OCI-LY1 (cell line): Measurements from ENCODE around the gene NELFCD.
A peak's percentile ranks its signal among the peaks of the same experiment; 100 is the strongest.

Source experiments
- H2AFZ ChIP-seq: fragments of 200-600 bp; sonication (generic), shearing (Covaris generic); 2 replicates; pipeline ENCODE4 v1.6.0; 2014; ENCODE audit warnings: antibody characterized with exemption, mild to moderate bottlenecking, low read length
- H3F3A ChIP-seq: fragments of 200-600 bp; sonication (generic), shearing (Covaris generic); 2 replicates; pipeline ENCODE4 v1.6.0; 2014; ENCODE audit warnings: mild to moderate bottlenecking, antibody characterized with exemption, low read length, moderate library complexity; ENCODE audit not compliant: insufficient read depth
- H3K27ac ChIP-seq: fragments of 200-600 bp; sonication (generic); 2 replicates; pipeline ENCODE4 v1.5.1; 2014; ENCODE audit warnings: low read length, mixed run types, mild to moderate bottlenecking, low read depth; ENCODE audit not compliant: poor library complexity, severe bottlenecking
- H3K27me3 ChIP-seq: fragments of 200-600 bp; sonication (generic); 2 replicates; pipeline ENCODE4 v1.6.0; 2014; ENCODE audit warnings: antibody characterized with exemption, mild to moderate bottlenecking, low read length, moderate library complexity; ENCODE audit not compliant: insufficient read depth
- H3K36me3 ChIP-seq: fragments of 200-600 bp; sonication (generic); 2 replicates; pipeline ENCODE4 v1.6.1; 2014; ENCODE audit warnings: mild to moderate bottlenecking, antibody characterized with exemption, low read length, moderate library complexity, mixed read lengths; ENCODE audit not compliant: insufficient read depth
- H3K4me1 ChIP-seq: fragments of 200-600 bp; sonication (generic); 2 replicates; pipeline ENCODE4 v1.5.1; 2014; ENCODE audit warnings: mild to moderate bottlenecking, low read length, moderate library complexity; ENCODE audit not compliant: insufficient read depth, severe bottlenecking
- H3K4me2 ChIP-seq: fragments of 200-600 bp; sonication (generic), shearing (Covaris generic); 2 replicates; pipeline ENCODE4 v1.6.1; 2014; ENCODE audit warnings: low read length
- H3K4me3 ChIP-seq: fragments of 200-600 bp; sonication (generic); 2 replicates; pipeline ENCODE4 v1.5.1; 2014; ENCODE audit warnings: low read length, low read depth, mild to moderate bottlenecking, mixed read lengths; ENCODE audit not compliant: poor library complexity, severe bottlenecking
- H3K79me2 ChIP-seq: fragments of 200-600 bp; shearing (Covaris generic); 2 replicates; pipeline ENCODE4 v1.6.1; 2016; ENCODE audit warnings: mixed run types, low read length, mixed read lengths; ENCODE audit not compliant: insufficient read depth
- H3K9ac ChIP-seq: fragments of 200-600 bp; sonication (generic), shearing (Covaris generic); 2 replicates; pipeline ENCODE4 v1.6.1; 2014; ENCODE audit warnings: mild to moderate bottlenecking, low read length, mixed read lengths
- H3K9me2 ChIP-seq: fragments of 200-600 bp; sonication (generic), shearing (Covaris generic); 2 replicates; pipeline ENCODE4 v1.6.1; 2014; ENCODE audit warnings: low read depth, mild to moderate bottlenecking, low read length, mixed read lengths
- H3K9me3 ChIP-seq: fragments of 200-600 bp; shearing (Covaris generic); 2 replicates; pipeline ENCODE4 v1.6.1; 2014; ENCODE audit warnings: low read length, mixed read lengths
- H4K20me1 ChIP-seq: fragments of 200-600 bp; sonication (generic), shearing (Covaris generic); 2 replicates; pipeline ENCODE4 v1.6.0; 2016; ENCODE audit warnings: mild to moderate bottlenecking, low read length; ENCODE audit not compliant: insufficient read depth
- EZH2 ChIP-seq: fragments of 200-600 bp; sonication (generic), shearing (Covaris generic); IDR thresholded peaks from 2 replicates; pipeline ENCODE4 v1.8.0; 2017; ENCODE audit warnings: borderline replicate concordance, mixed run types, mild to moderate bottlenecking, antibody characterized with exemption, low read length, moderate library complexity, mixed read lengths
- TF ChIP-seq, protein P1 (sequence below): fragments of 200-600 bp; sonication (generic), shearing (Covaris generic); IDR thresholded peaks from 2 replicates; pipeline ENCODE4 v1.5.1; 2017; ENCODE audit warnings: mild to moderate bottlenecking, antibody characterized with exemption, low read length, moderate library complexity, mixed read lengths

Gene NELFCD

DNA sequence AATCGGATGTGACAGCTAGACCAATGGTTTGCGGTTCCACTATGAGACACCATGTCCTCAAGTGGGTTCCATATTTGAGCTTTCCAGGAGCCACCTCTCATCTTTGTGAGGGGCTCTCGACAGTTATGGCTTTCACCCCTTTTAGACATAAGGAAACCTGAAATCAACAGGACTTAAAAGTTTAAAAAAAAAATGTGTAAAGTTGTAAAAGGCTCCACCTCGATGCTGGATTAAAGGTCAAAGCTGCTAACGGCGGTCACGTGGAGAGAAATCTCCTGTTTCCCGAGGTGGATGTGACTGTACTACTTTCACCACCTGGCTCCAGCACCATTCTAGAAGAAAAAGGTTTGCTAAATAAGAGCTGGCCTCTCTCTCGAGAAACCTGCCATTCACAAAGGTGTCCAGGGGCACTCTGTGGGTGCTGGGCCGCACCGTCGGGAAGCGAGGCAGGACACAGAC, 50.5 kb downstream of the NELFCD start:
- H3K79me2 ChIP-seq: peaks cover 48% of the 10 kb centered on the region
- H2AFZ ChIP-seq: no peak overlapping the region
- H4K20me1 ChIP-seq: 0 out of 2 replicates have a peak, but pooled peaks cover 3% of the 10 kb centered on the region
- H3K36me3 ChIP-seq: peaks cover 87% of the 10 kb centered on the region
- peak overlapping the region; percentile 93 for H3K4me3 ChIP-seq
- no peak for TF ChIP-seq EZH2
- TF ChIP-seq, protein P1, sequence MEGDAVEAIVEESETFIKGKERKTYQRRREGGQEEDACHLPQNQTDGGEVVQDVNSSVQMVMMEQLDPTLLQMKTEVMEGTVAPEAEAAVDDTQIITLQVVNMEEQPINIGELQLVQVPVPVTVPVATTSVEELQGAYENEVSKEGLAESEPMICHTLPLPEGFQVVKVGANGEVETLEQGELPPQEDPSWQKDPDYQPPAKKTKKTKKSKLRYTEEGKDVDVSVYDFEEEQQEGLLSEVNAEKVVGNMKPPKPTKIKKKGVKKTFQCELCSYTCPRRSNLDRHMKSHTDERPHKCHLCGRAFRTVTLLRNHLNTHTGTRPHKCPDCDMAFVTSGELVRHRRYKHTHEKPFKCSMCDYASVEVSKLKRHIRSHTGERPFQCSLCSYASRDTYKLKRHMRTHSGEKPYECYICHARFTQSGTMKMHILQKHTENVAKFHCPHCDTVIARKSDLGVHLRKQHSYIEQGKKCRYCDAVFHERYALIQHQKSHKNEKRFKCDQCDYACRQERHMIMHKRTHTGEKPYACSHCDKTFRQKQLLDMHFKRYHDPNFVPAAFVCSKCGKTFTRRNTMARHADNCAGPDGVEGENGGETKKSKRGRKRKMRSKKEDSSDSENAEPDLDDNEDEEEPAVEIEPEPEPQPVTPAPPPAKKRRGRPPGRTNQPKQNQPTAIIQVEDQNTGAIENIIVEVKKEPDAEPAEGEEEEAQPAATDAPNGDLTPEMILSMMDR: no peak
- peak overlapping the region; percentile 100 for H3K4me2 ChIP-seq
- H3K9me3 ChIP-seq: no peaks in the 10 kb centered on the region
- peak overlapping the region; percentile 97 for H3K9ac ChIP-seq
- no peaks in the 10 kb centered on the region for H3K9me2 ChIP-seq
- H3K27me3 ChIP-seq: no peaks in the 10 kb centered on the region
- H3K27ac ChIP-seq: peak overlapping the region; percentile 50
- peaks cover 13% of the 10 kb centered on the region for H3F3A ChIP-seq
- H3K4me1 ChIP-seq: peaks cover 44% of the 10 kb centered on the region

DNA sequence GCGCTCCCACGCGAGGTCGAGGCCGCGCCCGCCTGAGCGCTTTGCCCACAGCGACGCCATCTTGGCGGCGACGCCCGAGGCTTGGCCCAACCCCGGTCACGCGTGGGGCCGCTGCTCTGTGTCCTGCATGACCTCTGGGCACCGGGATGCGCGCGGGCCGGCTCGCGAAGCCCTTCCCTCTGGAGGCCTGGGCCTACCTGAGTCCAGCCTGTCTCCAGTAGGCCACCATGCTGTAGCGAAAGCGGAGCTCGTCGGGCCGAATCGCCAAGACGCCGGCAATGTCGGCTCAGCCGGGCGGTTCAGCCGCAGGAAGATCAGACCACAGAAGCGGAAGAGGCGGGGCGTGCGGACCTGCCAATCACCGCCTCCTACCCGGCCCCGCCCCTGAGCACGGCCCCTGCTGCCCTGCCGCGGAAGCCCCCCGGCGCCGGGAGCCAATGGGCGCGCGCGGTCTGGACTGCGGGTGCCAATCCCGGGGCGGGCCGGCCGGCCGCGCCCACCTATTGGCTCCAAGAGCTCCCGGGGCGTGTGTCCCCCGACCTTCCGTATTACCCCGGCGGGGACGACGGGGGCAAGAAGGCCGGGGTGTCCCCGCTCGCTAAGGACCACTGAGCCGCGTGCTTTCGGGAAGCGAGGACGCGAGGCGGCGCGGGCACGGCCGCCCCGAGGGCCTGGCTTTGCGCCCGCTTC, 51.1 kb downstream of the NELFCD start, which contains the start of gene ATP5F1E:
Gene ATP5F1E (minus strand): TSS at position 313 of the 690 bp plus-strand sequence. CDS start 84 bp downstream, at position 229.
- Histone ChIP-seq H3K9me3 (no peaks in the 10 kb centered on the region), H3K27ac (peak within 1 kb of the TSS; percentile 50), H3K9me2 (no peaks in the 10 kb centered on the region), H3K4me3 (peak within 1 kb of the TSS; percentile 93), H3K36me3 (peaks cover 87% of the 10 kb centered on the region), H3K4me1 (peaks cover 44% of the 10 kb centered on the region), H2AFZ (no peak within 1 kb of the TSS), H4K20me1 (0 out of 2 replicates have a peak, but pooled peaks cover 3% of the 10 kb centered on the region), H3K27me3 (no peaks in the 10 kb centered on the region), H3K79me2 (peaks cover 45% of the 10 kb centered on the region), H3K9ac (peak within 1 kb of the TSS; percentile 97), H3F3A (peaks cover 13% of the 10 kb centered on the region), H3K4me2 (peak within 1 kb of the TSS; percentile 100)
- TF ChIP-seq, protein P1: no peak
- no peak for TF ChIP-seq EZH2

DNA sequence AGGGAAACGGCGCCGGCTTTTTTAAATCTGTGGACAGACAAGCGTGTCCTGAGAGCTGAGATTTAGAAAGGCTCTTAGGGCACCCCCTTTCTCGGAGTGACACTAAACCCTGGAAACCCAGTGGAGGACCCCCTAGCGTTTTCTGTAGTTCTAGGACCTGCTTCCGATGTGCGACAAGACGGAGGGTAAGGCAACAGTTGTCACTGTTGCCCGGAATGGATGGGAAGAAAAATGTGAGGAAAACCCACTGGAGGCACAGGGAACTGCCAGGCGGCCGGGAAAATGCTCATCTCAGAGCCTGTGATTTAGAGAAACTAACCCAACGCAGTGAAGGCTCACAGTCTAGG, 51.6 kb downstream of the NELFCD start:
- 0 out of 2 replicates have a peak, but pooled peaks cover 3% of the 10 kb centered on the region for H4K20me1 ChIP-seq

More for the DNA sequence above, 51.6 kb downstream of the NELFCD start:
- Histone ChIP-seq H3K4me2 (peak overlapping the region; percentile 75), H3K9ac (peak overlapping the region; percentile 76), H2AFZ (no peak overlapping the region), H3K79me2 (peaks cover 42% of the 10 kb centered on the region), H3K27me3 (no peaks in the 10 kb centered on the region), H3F3A (peaks cover 13% of the 10 kb centered on the region), H3K9me3 (no peaks in the 10 kb centered on the region), H3K4me3 (peak overlapping the region; percentile 93), H3K4me1 (peaks cover 44% of the 10 kb centered on the region), H3K36me3 (peaks cover 87% of the 10 kb centered on the region), H3K9me2 (no peaks in the 10 kb centered on the region), H3K27ac (peak overlapping the region; percentile 44)
- no peak for TF ChIP-seq EZH2
- TF ChIP-seq, protein P1: peak; percentile 16; the same call in 1 of the 2 replicates
